GM12878 (cell line): ENCODE data around the gene SAMD4A. TPM values are rescaled to one million over a fixed set of nuclear protein-coding genes. Genes with fewer than 3 reads are reported as not detected.

Experiments used
- ATAC-seq: fragments of 200-7000 bp; cut with Tn5 transposase; 3 replicates; pipeline ENCODE4 v1.9.1; 2020; ENCODE audit warnings: mild to moderate bottlenecking, moderate library complexity
- BruUV-seq: library from RNA; stranded (reverse); fragments of 400-500 nt; replicated peaks from 2 replicates; lab custom pipeline; 2021; lab: Mats Ljungman, UMichigan
- CTCF ChIA-PET: fragments of 300-600 bp; sonication (Branson Sonifier 250); formaldehyde crosslinking; extraction: SDS; loops from one replicate; lab custom pipeline; 2021; ENCODE audit warnings: inconsistent platforms; lab: Yijun Ruan, JAX
- POLR2A ChIA-PET: fragments of 350-600 bp; formaldehyde crosslinking; extraction: SDS; loops from one replicate; lab custom pipeline; 2021; ENCODE audit warnings: inconsistent platforms; lab: Charles Lee
- RAD21 ChIA-PET: fragments of 300-600 bp; sonication (Branson Sonifier 250); formaldehyde crosslinking; loops from one replicate; lab custom pipeline; 2023; ENCODE audit warnings: antibody characterized with exemption; ENCODE audit not compliant: unreplicated experiment; lab: Charles Lee
- SMC1A ChIA-PET: fragments of 300-600 bp; sonication (Branson Sonifier 250); formaldehyde crosslinking; loops from one replicate; lab custom pipeline; 2023; ENCODE audit not compliant: unreplicated experiment, uncharacterized antibody; lab: Charles Lee
- DNase-seq: peaks from one replicate; pipeline ENCODE4 v3.0.0-alpha.2; 2011; ENCODE audit warnings: low read depth, low spot score
- FAIRE-seq: peaks from 3 replicates; lab custom pipeline; 2011; peaks lifted over from hg19 to GRCh38; lab: Jason Lieb, UNC
- H2AFZ ChIP-seq: 2 replicates; pipeline ENCODE4 v1.6.0; 2011; ENCODE audit warnings: low read depth, low read length, control low read depth; ENCODE audit not compliant: control insufficient read depth
- H3K27ac ChIP-seq: 2 replicates; pipeline ENCODE4 v1.5.1; 2011; ENCODE audit warnings: control low read depth; ENCODE audit not compliant: control insufficient read depth, insufficient read depth
- H3K27me3 ChIP-seq, 2 experiments: replicated peaks in 1 of 2; 2 replicates each; pipeline versions ENCODE4 v1.6.0 to v1.6.1; 2011; ENCODE audit warnings: low read length in 1 of 2; ENCODE audit not compliant: control insufficient read depth in 2 of 2, insufficient read depth in 2 of 2
- H3K36me3 ChIP-seq, 2 experiments: 2 replicates each; pipeline ENCODE4 v1.5.1; 2011; ENCODE audit warnings: low read length in 1 of 2; ENCODE audit not compliant: control insufficient read depth in 2 of 2, insufficient read depth in 2 of 2
- H3K4me1 ChIP-seq: 2 replicates; pipeline ENCODE4 v1.6.1; 2011; ENCODE audit warnings: mild to moderate bottlenecking, low read length, moderate library complexity, mixed read lengths; ENCODE audit not compliant: control insufficient read depth, insufficient read depth
- H3K4me2 ChIP-seq: 2 replicates; pipeline ENCODE4 v1.6.0; 2011; ENCODE audit warnings: control low read depth; ENCODE audit not compliant: control insufficient read depth, insufficient read depth
- H3K4me3 ChIP-seq: fragments of 200-600 bp; sonication (generic); 2 replicates; pipeline ENCODE4 v1.5.1; 2016
- H3K79me2 ChIP-seq: 2 replicates; pipeline ENCODE4 v1.6.0; 2011; ENCODE audit warnings: low read length; ENCODE audit not compliant: control insufficient read depth, insufficient read depth
- H3K9ac ChIP-seq: 2 replicates; pipeline ENCODE4 v1.8.0; 2011; ENCODE audit warnings: low read length, control low read depth, mixed read lengths; ENCODE audit not compliant: control insufficient read depth, insufficient read depth
- H3K9me3 ChIP-seq: replicated peaks from 3 replicates; pipeline ENCODE4 v1.5.1; 2011; ENCODE audit warnings: mild to moderate bottlenecking, low read length; ENCODE audit not compliant: control insufficient read depth, insufficient read depth
- H4K20me1 ChIP-seq: 2 replicates; pipeline ENCODE4 v1.6.0; 2011; ENCODE audit not compliant: control insufficient read depth, insufficient read depth
- CUX1 ChIP-seq: IDR thresholded peaks from 2 replicates; pipeline ENCODE4 v1.6.1; 2012; ENCODE audit warnings: improper control_type of control experiment, low read depth, low read length; ENCODE audit not compliant: insufficient replicate concordance
- EP300 ChIP-seq, 2 experiments: fragments of 150-350 bp in 1 of 2; IDR thresholded peaks; 2 replicates each; pipeline ENCODE4 v1.6.1; 2011 to 2012; ENCODE audit warnings: low read depth in 2 of 2, low read length in 2 of 2, borderline replicate concordance in 1 of 2, improper control_type of control experiment in 1 of 2, inconsistent platforms in 1 of 2; ENCODE audit not compliant: control insufficient read depth in 1 of 2
- JUND ChIP-seq: IDR thresholded peaks from 2 replicates; pipeline ENCODE4 v1.6.1; 2012; ENCODE audit warnings: low read depth, mild to moderate bottlenecking, low read length, improper control_type of control experiment, moderate library complexity
- KDM1A ChIP-seq: fragments of 200-600 bp; sonication (generic); IDR thresholded peaks from 2 replicates; pipeline ENCODE4 v1.6.1; 2016; ENCODE audit warnings: borderline replicate concordance
- MXI1 ChIP-seq: fragments of 150-350 bp; IDR thresholded peaks from 2 replicates; pipeline ENCODE4 v1.6.1; 2011; ENCODE audit warnings: low read depth, mild to moderate bottlenecking, inconsistent platforms, low read length, improper control_type of control experiment
- POLR2AphosphoS2 ChIP-seq: IDR thresholded peaks from 2 replicates; pipeline ENCODE4 v1.6.1; 2011; ENCODE audit warnings: low read depth, mild to moderate bottlenecking, low read length, improper control_type of control experiment, moderate library complexity
- TCF3 ChIP-seq: IDR thresholded peaks from 2 replicates; pipeline ENCODE4 v1.6.1; 2012; ENCODE audit warnings: low read depth, mild to moderate bottlenecking, low read length, borderline replicate concordance; ENCODE audit not compliant: insufficient read depth
- TCF7 ChIP-seq: IDR thresholded peaks from 2 replicates; pipeline ENCODE4 v1.6.1; 2014; ENCODE audit warnings: antibody characterized with exemption, borderline replicate concordance
- WGBS: methylation state at CpG from one replicate; pipeline ENCODE4 v1.1.6; 2016; ENCODE audit warnings: low lambda C conversion rate; ENCODE audit not compliant: insufficient replicate concordance, insufficient coverage; ENCODE audit errors: missing lambda C conversion rate; 5-methylcytosine and 5-hydroxymethylcytosine counted together
- in situ Hi-C: fragments of 300-500 bp; cut with MboI; formaldehyde crosslinking; loops from 9 replicates; pipeline ENCODE4 v1.14.3; 2018; ENCODE audit warnings: mixed read lengths
- intact Hi-C: fragments of 100-400 bp; cut with micrococcal nuclease; formaldehyde crosslinking; loops from one replicate; pipeline ENCODE4 v1.14.2; 2022; ENCODE audit not compliant: unreplicated experiment
- polyA plus RNA-seq, 11 experiments: library from polyadenylated mRNA; depleted of rRNA in 4 of 11; unstranded in 6 of 11; stranded (reverse) in 5 of 11; fragments of >200 nt; fragmentation: Nextera tagmentation in 4 of 11; fragmentation: Illumina TruSeq in 1 of 11; extraction: Ambion mirVana in 4 of 11; extraction: Trizol in 1 of 11; gene quantifications; 1 replicate in 1 of 11; 2 replicates in 10 of 11; pipeline versions ENCODE4 v1.2.1 to v1.2.3, GENCODE V29; 2011 to 2016; ENCODE audit warnings: inconsistent platforms in 2 of 11, missing spikeins in 2 of 11, low read depth in 1 of 11
- total RNA-seq, 4 experiments: library from RNA; depleted of rRNA in 3 of 4; stranded (reverse); fragments of >200 nt in 3 of 4; fragmentation: Illumina TruSeq in 1 of 4; extraction: Trizol in 1 of 4; gene quantifications; 2 replicates each; pipeline versions ENCODE4 v1.2.1 to v1.2.3, GENCODE V29; 2013 to 2021

The SAMD4A gene
- total and polyA plus RNA-seq, 10 of the 15 experiments (the other 5 are each of a cell fraction or from before 2014, with no cell fraction given) = 0.05 to 0.56 (median 0.31) TPM

DNA sequence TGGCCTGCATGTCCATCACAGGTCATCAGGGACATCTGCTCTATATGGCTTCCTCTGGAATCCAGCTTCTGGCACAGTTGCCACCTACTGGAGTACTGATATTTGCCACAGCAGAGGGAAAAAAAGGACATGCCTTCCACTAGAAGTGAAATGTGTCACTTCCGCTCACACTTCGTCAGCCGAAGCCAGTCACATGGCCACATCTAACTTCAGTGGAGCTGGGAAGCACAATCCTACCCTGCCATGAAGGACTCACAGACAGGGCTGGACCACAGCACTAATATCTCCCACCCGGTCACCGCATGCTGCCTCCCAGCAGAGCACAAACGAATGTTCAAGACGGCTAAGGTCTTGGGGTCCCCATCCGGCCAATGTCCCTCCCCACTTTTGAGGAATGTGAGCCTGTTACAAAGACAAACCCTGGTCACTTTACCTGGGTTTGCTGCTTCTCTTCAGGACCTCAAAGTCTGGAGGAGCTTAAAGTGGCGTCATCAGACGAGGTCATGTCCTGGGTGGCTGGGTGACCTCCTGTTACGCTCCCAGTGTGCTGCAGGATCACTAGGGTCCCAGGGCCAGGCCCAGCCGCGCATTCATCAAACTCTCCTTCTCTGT is 237.1 kb downstream of the SAMD4A start:
- H3K36me3 ChIP-seq = no peaks in the 10 kb centered on the region
- TF ChIP-seq TCF3 = no peak
- no peak for TF ChIP-seq POLR2AphosphoS2
- no peak for TF ChIP-seq KDM1A
- TF ChIP-seq EP300 (IDR thresholded peaks at IDR 0.05; ENCODE audit: borderline replicate concordance in 1 of 2, control insufficient read depth in 1 of 2, low read depth in 2 of 2, low read length in 2 of 2) = no peak
- no peak for TF ChIP-seq CUX1
- no peak for TF ChIP-seq TCF7
- no peak for TF ChIP-seq MXI1
- no peak for TF ChIP-seq JUND
- TF ChIP-seq, all 136 proteins: peak for 0
- SMC1A ChIA-PET = interaction anchor here (1.2 to 2.9 kb wide), 3 partner anchors 9 to 240 kb away, joined by 3 to 16 read pairs (median 3); no protein-coding TSS in a partner anchor
- Histone ChIP-seq H3K9me3 (no peaks in the 10 kb centered on the region), H3K27me3 (no peaks in the 10 kb centered on the region), H3K79me2 (no peaks in the 10 kb centered on the region), H3K4me3 (no peak overlapping the region), H3K4me2 (no peak overlapping the region), H2AFZ (no peak overlapping the region), H4K20me1 (no peaks in the 10 kb centered on the region), H3K9ac (no peak overlapping the region), H3K27ac (no peak overlapping the region), H3K4me1 (no peaks in the 10 kb centered on the region)
- no peak for FAIRE-seq
- intact Hi-C loops = loop anchor here (1.0 to 2.0 kb wide), 2 partner anchors 21 to 28 kb away; no protein-coding TSS in a partner anchor
- ATAC-seq = no peak
- BruUV-seq = no TSS peak
- RAD21 ChIA-PET = interaction anchor here (1.4 kb wide), 2 partner anchors 30 to 240 kb away, joined by 3 to 4 read pairs; no protein-coding TSS in a partner anchor
- POLR2A ChIA-PET = no interaction called here
- in situ Hi-C loops = no loop called here
- WGBS = 78% methylated on average over 13 of the region's 13 CpGs
- CTCF ChIA-PET = interaction anchor here (1.2 to 6.6 kb wide), 9 partner anchors 10 to 240 kb away, joined by 4 to 37 read pairs (median 9); no protein-coding TSS in a partner anchor
- no peak for DNase-seq
